Thymus (tissue), 11 donors: ENCODE data around the gene GSAP. TPM values are rescaled to one million over a fixed set of nuclear protein-coding genes. Genes with fewer than 3 reads are reported as not detected.
A peak's percentile ranks its signal among the peaks of the same experiment; 100 is the strongest.

ENCODE experiments used
- DNase-seq, 9 donors: peaks; one replicate each; pipeline ENCODE4 v3.0.0-alpha.2; 2013; ENCODE audit warnings: low spot score in 9 of 9, low read depth in 6 of 9, missing footprints in 1 of 9
- H3K27ac ChIP-seq, 2 donors: one replicate each; pipeline ENCODE4 v1.5.1; 2013; ENCODE audit warnings: control low read depth in 1 of 2, low read depth in 1 of 2, low read length in 1 of 2, mild to moderate bottlenecking in 1 of 2, moderate library complexity in 1 of 2
- H3K27me3 ChIP-seq, 2 donors: one replicate each; pipeline ENCODE4 v1.5.1; 2013; ENCODE audit warnings: low read length in 1 of 2; ENCODE audit not compliant: control insufficient read depth in 2 of 2, insufficient read depth in 1 of 2
- H3K36me3 ChIP-seq, 2 donors: one replicate each; pipeline ENCODE4 v1.5.1; 2013; ENCODE audit warnings: low read length in 1 of 2, mild to moderate bottlenecking in 1 of 2, moderate library complexity in 1 of 2; ENCODE audit not compliant: control insufficient read depth in 2 of 2, insufficient read depth in 2 of 2
- H3K4me1 ChIP-seq, 2 donors: one replicate each; pipeline ENCODE4 v1.5.1; 2013; ENCODE audit warnings: low read length in 2 of 2; ENCODE audit not compliant: control insufficient read depth in 2 of 2, insufficient read depth in 2 of 2
- H3K4me3 ChIP-seq, 2 donors: one replicate each; pipeline ENCODE4 v1.5.1; 2013; ENCODE audit warnings: low read length in 2 of 2, control low read depth in 1 of 2, mild to moderate bottlenecking in 1 of 2
- H3K9me3 ChIP-seq, 2 donors: one replicate each; pipeline ENCODE4 v1.5.1; 2013; ENCODE audit warnings: low read length in 1 of 2, mild to moderate bottlenecking in 1 of 2; ENCODE audit not compliant: control insufficient read depth in 2 of 2, insufficient read depth in 1 of 2
- WGBS: extraction: QIAGEN DNeasy Blood & Tissue Kit; methylation state at CpG from one replicate; pipeline ENCODE4 v1.1.7; 2013; 5-methylcytosine and 5-hydroxymethylcytosine counted together
- polyA plus RNA-seq: library from polyadenylated mRNA; stranded (reverse); fragments of 200-250 nt; gene quantifications from one replicate; pipeline ENCODE4 v1.2.3, GENCODE V29; 2013
- total RNA-seq: library from RNA; stranded (reverse); fragments of 120-200 nt; gene quantifications from one replicate; pipeline ENCODE4 v1.2.4, GENCODE V29; 2013
- donor health status: healthy.

The GSAP gene
- total and polyA plus RNA-seq, 2 donors = 12.4 to 29.7 TPM

DNA sequence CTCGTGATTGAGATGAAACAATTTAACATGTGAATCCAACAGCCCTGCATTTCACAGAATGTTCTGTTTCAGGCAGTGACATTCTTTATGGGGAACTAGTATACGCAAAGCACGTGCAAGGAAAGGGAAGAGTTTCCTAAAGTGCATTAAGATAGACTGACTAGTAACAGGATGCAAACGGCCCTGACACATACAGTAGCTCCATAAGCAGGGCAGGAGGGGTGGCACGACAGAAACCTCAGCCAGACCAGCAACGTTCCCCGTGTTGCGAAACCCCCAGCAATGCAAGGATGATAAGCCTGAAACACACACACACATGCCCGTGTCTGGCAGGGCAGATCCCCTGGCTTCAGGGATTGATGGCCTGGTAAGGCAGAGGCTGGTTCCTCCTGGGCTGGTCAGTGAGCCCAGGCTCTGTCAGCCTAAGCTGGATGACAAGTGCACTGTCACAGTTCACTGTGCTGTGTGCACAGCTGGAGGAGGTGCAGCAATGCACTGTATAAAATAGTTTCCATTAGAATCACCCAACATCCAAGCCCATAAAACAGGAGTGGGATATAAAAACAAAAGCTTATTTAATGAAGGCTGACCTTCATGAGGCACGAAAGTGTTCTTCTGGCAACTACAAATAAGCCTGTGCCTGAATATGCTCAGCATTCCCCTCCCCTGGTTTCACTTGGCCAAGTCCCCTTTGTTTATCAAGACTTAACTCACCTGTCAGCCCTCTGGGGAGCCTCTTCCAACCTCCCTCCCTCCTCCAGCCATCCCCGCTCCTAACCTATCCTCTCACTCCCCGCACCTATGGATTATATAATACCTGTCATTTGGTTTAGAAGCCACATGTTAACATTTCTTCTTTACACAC, 88.8 kb downstream of the GSAP start:
- DNase-seq = no peak
- Histone ChIP-seq H3K4me1 (peaks cover 0 to 11% of the 10 kb centered on the region in 2 donors), H3K4me3 (no peak overlapping the region), H3K27ac (no peak overlapping the region), H3K36me3 (no peaks in the 10 kb centered on the region), H3K9me3 (no peaks in the 10 kb centered on the region), H3K27me3 (no peaks in the 10 kb centered on the region)
- 69% methylated on average over 12 of the region's 12 CpGs for WGBS

DNA sequence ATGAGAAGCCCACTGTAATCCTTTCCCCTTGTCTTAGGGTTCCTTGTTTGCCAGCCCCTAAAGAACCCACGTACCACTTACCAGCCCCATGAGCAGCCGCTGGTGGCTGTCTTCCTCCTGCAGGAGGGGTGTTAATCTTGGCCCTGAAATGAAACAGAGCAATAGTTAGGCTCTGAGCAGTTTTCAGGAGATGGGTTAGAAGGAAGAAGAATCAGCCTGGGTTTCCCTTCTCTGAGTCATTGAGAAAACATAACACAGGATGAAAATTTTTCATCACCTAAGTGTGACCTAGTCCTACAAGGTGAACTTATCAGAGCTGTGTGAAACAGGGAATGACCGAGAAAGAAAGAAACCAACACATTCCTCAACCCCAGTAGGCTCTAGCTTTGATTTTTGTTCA, 90.0 kb downstream of the GSAP start:
- Histone ChIP-seq H3K4me1 (peaks cover 0 to 11% of the 10 kb centered on the region in 2 donors), H3K27ac (no peak overlapping the region)

DNA sequence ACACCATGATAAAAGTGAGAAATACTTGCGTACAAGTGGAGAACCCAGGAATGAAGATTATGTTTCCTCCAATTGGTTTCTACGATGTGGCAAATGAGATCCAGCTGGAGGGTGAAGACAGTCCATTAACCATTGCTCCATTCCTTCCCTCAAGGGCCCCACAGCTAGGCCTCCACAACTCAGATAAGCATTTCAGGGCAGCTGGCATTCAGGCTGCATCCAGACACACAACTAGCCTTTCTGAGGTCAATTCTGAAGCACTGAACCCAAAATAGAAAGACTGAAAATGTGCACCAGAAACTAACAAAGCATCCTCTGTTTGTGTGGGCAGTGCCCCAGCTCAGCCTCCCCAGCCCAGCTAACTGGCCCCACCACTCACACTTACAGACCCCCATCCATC, 94.8 kb downstream of the GSAP start:
- no peaks in the 10 kb centered on the region for H3K4me1 ChIP-seq
- H3K27me3 ChIP-seq = no peaks in the 10 kb centered on the region
- H3K9me3 ChIP-seq = no peaks in the 10 kb centered on the region
- 100% methylated on average over 2 of the region's 2 CpGs for WGBS
- DNase-seq = no peak
- no peak overlapping the region for H3K27ac ChIP-seq
- no peak overlapping the region for H3K4me3 ChIP-seq
- H3K36me3 ChIP-seq = no peaks in the 10 kb centered on the region

More for the DNA sequence above, 90.0 kb downstream of the GSAP start:
- no peaks in the 10 kb centered on the region for H3K9me3 ChIP-seq
- no peak overlapping the region for H3K4me3 ChIP-seq
- H3K27me3 ChIP-seq = no peaks in the 10 kb centered on the region
- no peaks in the 10 kb centered on the region for H3K36me3 ChIP-seq
- 93% methylated on average over 3 of the region's 3 CpGs for WGBS
- no peak for DNase-seq

DNA sequence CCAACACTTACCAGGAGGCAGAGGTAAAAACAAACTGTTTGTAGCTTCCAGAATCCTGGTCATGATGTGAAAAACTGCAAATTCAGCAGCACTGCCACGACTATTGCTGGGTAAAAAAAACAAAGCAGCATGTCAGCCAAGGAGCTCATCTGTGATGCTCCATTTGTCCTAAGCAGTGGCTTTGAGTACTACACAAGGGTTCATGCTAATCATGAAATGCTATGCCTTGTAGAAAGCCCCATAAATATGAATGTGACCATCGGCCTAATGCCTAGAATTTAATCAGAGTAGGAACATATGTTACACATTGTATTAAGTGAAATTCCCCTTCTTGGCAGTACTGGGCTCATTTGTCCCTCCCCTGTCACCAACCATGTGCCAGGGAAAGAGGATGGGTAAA, 95.4 kb downstream of the GSAP start:
- no peak for DNase-seq
- Histone ChIP-seq H3K4me1 (no peaks in the 10 kb centered on the region), H3K36me3 (no peaks in the 10 kb centered on the region), H3K27ac (no peak overlapping the region), H3K9me3 (no peaks in the 10 kb centered on the region), H3K4me3 (no peak overlapping the region), H3K27me3 (no peaks in the 10 kb centered on the region)
- WGBS = 92% methylated on average over 2 of the region's 2 CpGs

DNA sequence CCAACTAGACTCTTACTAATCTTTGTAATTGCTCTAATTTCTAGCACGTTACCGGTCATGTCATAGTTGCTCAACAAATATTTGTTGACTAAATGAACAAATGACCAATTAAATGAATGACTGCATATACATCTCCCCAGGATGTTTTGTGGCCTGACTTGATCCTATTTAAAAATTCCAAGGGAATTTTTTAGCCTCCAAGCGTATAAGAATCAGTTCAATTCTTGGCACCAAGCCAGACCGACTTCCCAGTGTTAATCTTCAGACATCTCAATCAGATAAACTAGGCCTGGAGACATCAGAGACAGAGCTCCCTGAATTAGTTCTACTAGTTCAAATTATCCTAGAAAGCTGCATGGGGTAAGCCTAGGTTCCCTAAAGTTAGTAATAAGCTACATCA, 96.0 kb downstream of the GSAP start:
- H3K4me3 ChIP-seq = no peak overlapping the region
- no peak for DNase-seq
- H3K4me1 ChIP-seq = no peaks in the 10 kb centered on the region
- 94% methylated on average over 4 of the region's 4 CpGs for WGBS
- peak overlapping the region in 1 of 2 donors; percentile 5 for H3K27ac ChIP-seq
- H3K36me3 ChIP-seq = no peaks in the 10 kb centered on the region
- H3K27me3 ChIP-seq = no peaks in the 10 kb centered on the region
- H3K9me3 ChIP-seq = no peaks in the 10 kb centered on the region

DNA sequence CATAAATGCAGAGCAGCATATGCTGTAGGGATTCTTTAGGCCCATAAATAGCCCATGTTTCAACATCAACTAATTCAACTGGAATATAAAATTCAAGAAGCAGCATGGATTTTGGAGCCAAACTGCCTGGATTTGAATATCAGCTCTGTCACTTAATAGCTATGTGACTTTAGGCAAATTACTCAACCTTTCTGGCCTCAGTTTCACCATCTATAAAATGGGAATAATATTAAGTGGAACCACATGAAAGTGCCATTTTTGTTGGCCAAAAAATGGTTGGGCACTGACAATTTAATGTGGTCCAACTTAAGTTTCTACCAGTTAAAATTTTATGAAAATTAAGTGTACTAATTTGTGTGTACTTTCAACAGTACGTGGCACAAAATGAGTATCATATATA, 98.1 kb downstream of the GSAP start:
- Histone ChIP-seq H3K27me3 (no peaks in the 10 kb centered on the region), H3K4me3 (no peak overlapping the region), H3K27ac (no peak overlapping the region), H3K36me3 (peaks cover 2 to 3% of the 10 kb centered on the region in 2 donors), H3K9me3 (no peaks in the 10 kb centered on the region), H3K4me1 (no peaks in the 10 kb centered on the region)
- 97% methylated on average over 1 of the region's 1 CpG for WGBS
- no peak for DNase-seq

DNA sequence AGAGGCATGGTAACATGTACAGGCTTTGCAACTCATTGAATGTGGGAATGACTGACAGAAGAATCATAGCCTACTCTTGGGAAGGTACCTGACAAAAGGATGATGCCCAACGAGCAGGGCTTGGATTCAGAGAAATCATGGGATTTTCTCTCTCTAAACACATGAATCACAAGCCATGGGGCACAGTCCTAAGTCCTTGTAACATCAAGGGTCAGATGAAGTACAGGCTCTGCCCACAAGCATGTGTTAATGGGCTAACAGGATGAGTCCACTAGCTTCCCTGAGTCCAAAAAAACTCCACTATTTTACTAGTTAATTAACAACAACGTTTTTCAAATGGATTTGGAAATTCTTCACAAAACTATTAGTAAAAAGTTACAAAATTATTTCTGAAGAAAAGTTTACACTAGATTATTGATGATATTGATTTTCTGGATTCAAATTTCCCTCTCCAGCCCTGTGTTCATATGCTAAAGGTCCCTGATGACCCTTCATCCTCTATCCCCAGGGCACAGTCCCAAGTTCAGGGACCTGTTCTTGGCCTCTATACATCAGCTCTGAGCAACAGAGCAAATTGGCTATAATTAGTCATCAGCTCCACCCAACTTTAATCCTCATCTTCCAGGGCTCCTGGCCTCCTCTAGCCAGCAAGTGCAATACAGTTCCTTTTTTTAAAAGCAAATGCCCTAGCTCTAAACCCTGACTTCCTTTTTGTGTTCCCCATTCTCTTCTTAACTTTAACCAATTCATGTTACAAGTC, 99.8 kb downstream of the GSAP start:
- no peak for DNase-seq
- Histone ChIP-seq H3K27ac (no peak overlapping the region), H3K27me3 (no peaks in the 10 kb centered on the region), H3K4me3 (no peak overlapping the region), H3K4me1 (no peaks in the 10 kb centered on the region), H3K9me3 (no peaks in the 10 kb centered on the region), H3K36me3 (peaks cover 2 to 3% of the 10 kb centered on the region in 2 donors)
- WGBS = 82% methylated on average over 2 of the region's 2 CpGs

DNA sequence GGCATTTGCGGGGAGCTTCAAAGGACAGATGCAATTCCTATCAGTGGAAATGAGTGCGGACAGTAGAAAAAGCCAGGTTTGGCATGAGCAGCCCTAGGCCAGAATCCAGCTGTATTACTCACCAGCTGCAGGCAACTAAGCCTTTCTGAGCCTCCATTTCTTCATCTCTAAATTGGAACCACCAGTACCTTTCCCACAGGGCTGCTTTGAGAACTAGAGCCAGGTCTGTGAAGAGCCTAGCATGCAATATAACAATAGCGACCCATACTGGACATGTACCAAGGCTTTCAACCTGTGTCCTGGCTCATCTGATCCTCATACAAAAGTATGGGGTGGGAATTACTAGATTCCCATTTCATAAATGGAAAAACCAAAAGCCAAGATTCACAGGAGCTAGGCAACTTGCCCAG, 101.0 kb downstream of the GSAP start:
- no peak overlapping the region for H3K4me3 ChIP-seq
- no peaks in the 10 kb centered on the region for H3K4me1 ChIP-seq
- H3K36me3 ChIP-seq = peaks cover 2 to 3% of the 10 kb centered on the region in 2 donors
- no peak overlapping the region for H3K27ac ChIP-seq
- no peak for DNase-seq
- over 99% methylated on average over 3 of the region's 3 CpGs for WGBS
- no peaks in the 10 kb centered on the region for H3K27me3 ChIP-seq
- no peaks in the 10 kb centered on the region for H3K9me3 ChIP-seq

DNA sequence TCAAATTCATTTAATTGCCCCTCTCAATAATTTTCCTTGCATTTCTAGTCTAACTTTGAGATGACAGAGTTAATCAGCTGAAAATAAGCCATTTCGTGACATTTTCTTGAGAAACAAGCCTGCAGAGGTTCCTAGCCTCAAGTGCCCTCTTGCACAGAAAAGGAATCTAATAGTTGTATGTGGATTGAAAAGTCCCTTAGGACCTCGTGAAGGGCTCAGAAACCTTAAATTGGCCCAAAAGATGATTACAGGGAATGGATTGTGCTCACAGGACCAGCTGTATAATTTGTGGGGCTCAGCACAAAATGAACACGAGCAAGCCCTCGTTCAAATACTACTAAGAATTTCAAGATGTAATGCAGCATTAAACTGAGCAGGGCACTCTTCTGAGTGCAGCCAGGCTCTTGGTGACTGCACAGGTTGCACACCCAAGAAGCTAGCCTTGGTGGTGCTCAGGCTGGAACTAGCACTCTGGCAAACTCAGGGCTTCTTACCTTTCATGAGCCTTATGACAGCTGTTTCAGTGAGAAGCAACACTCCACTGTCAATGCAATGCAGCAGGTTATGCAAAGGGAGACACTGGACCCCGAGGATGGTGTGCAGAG, 102.2 kb downstream of the GSAP start:
- Histone ChIP-seq H3K9me3 (no peaks in the 10 kb centered on the region), H3K4me3 (no peak overlapping the region), H3K27ac (no peak overlapping the region), H3K27me3 (no peaks in the 10 kb centered on the region), H3K4me1 (no peaks in the 10 kb centered on the region), H3K36me3 (peaks cover 2 to 3% of the 10 kb centered on the region in 2 donors)
- DNase-seq = no peak
- 96% methylated on average over 5 of the region's 5 CpGs for WGBS
